ENCODE data around the gene TRNP1. TPM values are rescaled to one million over a fixed set of nuclear protein-coding genes. Genes with fewer than 3 reads are reported as not detected.

Gene TRNP1
- total and polyA plus RNA-seq, 12 donors: 1.4 to 27.8 (median 6.5) TPM

GRCh38 chr1:27049607-27050006 is 56.1 kb downstream of the TRNP1 start:
- WGBS, 4 donors: 68 to 79% (median 75%) methylated on average over 3 of the region's 3 CpGs
- intact Hi-C loops (cut with DNase I): loop anchor here (2.0 to 5.0 kb wide), 3 partner anchors 47 to 243 kb away; no protein-coding TSS in a partner anchor
- no peaks in the 10 kb centered on the region for H3K9me3 ChIP-seq (replicated peaks in 1 of 3)
- DNase-seq: no peak
- no peak overlapping the region for H3K27ac ChIP-seq
- TF ChIP-seq POLR2A (IDR thresholded peaks at IDR 0.05) (no peak), CTCF (IDR thresholded peaks at IDR 0.05) (no peak)
- H3K36me3 ChIP-seq (replicated peaks in 1 of 2): no peaks in the 10 kb centered on the region
- H3K27me3 ChIP-seq: no peaks in the 10 kb centered on the region
- H3K4me1 ChIP-seq (replicated peaks in 1 of 2): peaks cover 4 to 11% of the 10 kb centered on the region in 2 donors
- H3K4me3 ChIP-seq: no peak overlapping the region

Other genes starting within 250 kb of the TRNP1 start
- gene PIGV, start 205.7 kb upstream of the TRNP1 start, total RNA-seq: 10 to 100 TPM; 11.8 to 43.1 (median 34.1) TPM
- gene PIGV, start 205.7 kb upstream of the TRNP1 start, polyA plus RNA-seq: 10 to 100 TPM in 1 of 3 donors, 1 to 10 TPM in 2; 6.7 to 18.7 (median 8.5) TPM
- gene ZDHHC18, start 167.0 kb upstream of the TRNP1 start, total RNA-seq: 10 to 100 TPM in 4 of 9 donors, 1 to 10 TPM in 5; 4.9 to 16.5 (median 9.4) TPM
- gene ZDHHC18, start 167.0 kb upstream of the TRNP1 start, polyA plus RNA-seq: 10 to 100 TPM in 2 of 3 donors, 1 to 10 TPM in 1; 5.7 to 13.4 (median 11.7) TPM
- gene SFN, start 130.5 kb upstream of the TRNP1 start, total RNA-seq: under 1 TPM in 5 of 9 donors, not detected in 4; 0.06 to 0.43 (median 0.39) TPM
- gene SFN, start 130.5 kb upstream of the TRNP1 start, polyA plus RNA-seq: 1 to 10 TPM in 1 of 3 donors, under 1 TPM in 2; 0.33 to 1.1 (median 0.56) TPM
- gene GPN2, start 103.4 kb upstream of the TRNP1 start, total RNA-seq: 10 to 100 TPM; 17.2 to 50.7 (median 28.4) TPM
- 10 to 100 TPM; 17.4 to 35.0 (median 19.1) TPM for gene GPN2, start 103.4 kb upstream of the TRNP1 start, polyA plus RNA-seq
- gene GPATCH3, start 93.2 kb upstream of the TRNP1 start, total RNA-seq: 10 to 100 TPM; 10.8 to 22.2 (median 15.5) TPM
- gene GPATCH3, start 93.2 kb upstream of the TRNP1 start, polyA plus RNA-seq: 10 to 100 TPM in 2 of 3 donors, 1 to 10 TPM in 1; 9.2 to 36.7 (median 22.1) TPM
- 10 to 100 TPM in 7 of 9 donors, 1 to 10 TPM in 2; 7.1 to 62.7 (median 14.7) TPM for gene NR0B2, start 79.7 kb upstream of the TRNP1 start, total RNA-seq
- gene NR0B2, start 79.7 kb upstream of the TRNP1 start, polyA plus RNA-seq: 1 to 10 TPM; 7.6 to 8.3 (median 8.0) TPM
- 100 to 1,000 TPM in 4 of 9 donors, 10 to 100 TPM in 5; 63.3 to 232 (median 98.6) TPM for gene NUDC, start 71.9 kb upstream of the TRNP1 start, total RNA-seq
- gene NUDC, start 71.9 kb upstream of the TRNP1 start, polyA plus RNA-seq: 100 to 1,000 TPM in 1 of 3 donors, 10 to 100 TPM in 2; 66.6 to 257 (median 88.1) TPM
- 1 to 10 TPM in 7 of 9 donors, under 1 TPM in 2; 0.53 to 4.0 (median 1.4) TPM for gene KDF1, start 33.2 kb upstream of the TRNP1 start, total RNA-seq
- under 1 TPM; 0.15 to 0.56 (median 0.54) TPM for gene KDF1, start 33.2 kb upstream of the TRNP1 start, polyA plus RNA-seq
- gene TENT5B, start 19.2 kb downstream of the TRNP1 start, total RNA-seq: 1 to 10 TPM in 4 of 9 donors, under 1 TPM in 5; 0.17 to 7.1 (median 0.95) TPM
- gene TENT5B, start 19.2 kb downstream of the TRNP1 start, polyA plus RNA-seq: 1 to 10 TPM in 2 of 3 donors, under 1 TPM in 1; 0.51 to 2.8 (median 1.2) TPM
- 10 to 100 TPM in 8 of 9 donors, 1 to 10 TPM in 1; 3.1 to 44.0 (median 27.5) TPM for gene SLC9A1, start 161.4 kb downstream of the TRNP1 start, total RNA-seq
- gene SLC9A1, start 161.4 kb downstream of the TRNP1 start, polyA plus RNA-seq: 10 to 100 TPM; 16.3 to 49.0 (median 30.0) TPM
- gene WDTC1, start 240.9 kb downstream of the TRNP1 start, total RNA-seq: 10 to 100 TPM; 18.1 to 66.6 (median 52.5) TPM
- gene WDTC1, start 240.9 kb downstream of the TRNP1 start, polyA plus RNA-seq: 10 to 100 TPM; 14.7 to 30.2 (median 21.5) TPM